K562 (cell line): ENCODE data around the gene HARS2. TPM values are rescaled to one million over a fixed set of nuclear protein-coding genes. Genes with fewer than 3 reads are reported as not detected.
A peak's percentile ranks its signal among the peaks of the same experiment; 100 is the strongest.

Experiments used
- CBFB ChIP-seq: sonication (generic); formaldehyde crosslinking; IDR thresholded peaks from 2 replicates; pipeline ENCODE4 v1.4.0; 2020; ENCODE audit warnings: mild to moderate bottlenecking, missing genetic modification reagents
- DDX20 ChIP-seq: fragments of 450-650 bp; IDR thresholded peaks from 2 replicates; pipeline ENCODE4 v1.6.1; 2016; ENCODE audit warnings: missing genetic modification characterization, low read depth, mild to moderate bottlenecking, missing compliant biosample characterization, moderate library complexity
- ETV1 ChIP-seq: fragments of 450-650 bp; conservative IDR thresholded peaks from 2 replicates; pipeline ENCODE4 v1.6.1; 2016; ENCODE audit warnings: missing genetic modification characterization, control low read depth, low read depth, missing compliant biosample characterization
- HIVEP1 ChIP-seq: fragments of 250-450 bp; sonication (Bioruptor Pico); IDR thresholded peaks from 2 replicates; pipeline ENCODE4 v1.4.0; 2020; ENCODE audit warnings: mild to moderate bottlenecking
- KDM5B ChIP-seq: fragments of 200-600 bp; sonication (generic); IDR thresholded peaks from 2 replicates; pipeline ENCODE4 v1.6.1; 2012; ENCODE audit warnings: low read depth, mild to moderate bottlenecking, moderate library complexity, low read length, control low read depth, inconsistent platforms; ENCODE audit not compliant: insufficient replicate concordance
- MCM5 ChIP-seq: fragments of 450-650 bp; IDR thresholded peaks from 2 replicates; pipeline ENCODE4 v1.6.1; 2016; ENCODE audit warnings: low read depth
- MLX ChIP-seq, 2 experiments: fragments of 450-650 bp in 1 of 2; sonication (generic) in 1 of 2; formaldehyde crosslinking; conservative IDR thresholded peaks; 2 replicates each; pipeline versions ENCODE4 v1.4.0 to v1.8.1; 2020 to 2022; ENCODE audit warnings: mild to moderate bottlenecking in 1 of 2, missing genetic modification reagents in 1 of 2
- PKNOX1 ChIP-seq: fragments of 450-650 bp; IDR thresholded peaks from 2 replicates; pipeline ENCODE4 v1.6.1; 2016
- SIX5 ChIP-seq, 2 experiments: IDR thresholded peaks; 2 replicates each; pipeline ENCODE4 v1.6.1; 2011; ENCODE audit warnings: low read length in 2 of 2, borderline replicate concordance in 1 of 2, low read depth in 1 of 2, mild to moderate bottlenecking in 1 of 2, moderate library complexity in 1 of 2; ENCODE audit not compliant: insufficient read depth in 1 of 2
- SMC3 ChIP-seq: conservative IDR thresholded peaks from 2 replicates; pipeline ENCODE4 v1.6.1; 2011; ENCODE audit warnings: low read depth, low read length, improper control_type of control experiment; ENCODE audit not compliant: insufficient read depth
- STAG1 ChIP-seq: sonication (generic); formaldehyde crosslinking; IDR thresholded peaks from 2 replicates; pipeline ENCODE4 v1.5.0; 2020; ENCODE audit warnings: missing genetic modification reagents, borderline replicate concordance
- TEAD2 ChIP-seq: fragments of 450-650 bp; IDR thresholded peaks from 2 replicates; pipeline ENCODE4 v1.6.1; 2016; ENCODE audit warnings: missing genetic modification characterization, control low read depth, missing compliant biosample characterization
- THRA ChIP-seq: fragments of 450-650 bp; IDR thresholded peaks from 2 replicates; pipeline ENCODE4 v1.6.1; 2017; ENCODE audit warnings: mild to moderate bottlenecking, moderate library complexity
- polyA plus RNA-seq, 8 experiments: library from polyadenylated mRNA; depleted of rRNA in 4 of 8; stranded (reverse) in 5 of 8; unstranded in 3 of 8; fragments of >200 nt; fragmentation: Nextera tagmentation in 2 of 8; fragmentation: Illumina TruSeq in 1 of 8; extraction: Ambion mirVana in 2 of 8; extraction: Trizol in 1 of 8; gene quantifications; 2 replicates each; pipeline versions ENCODE4 v1.2.1 to v1.2.3, GENCODE V29; 2011 to 2014; ENCODE audit warnings: inconsistent platforms in 1 of 8, missing spikeins in 1 of 8
- total RNA-seq, 7 experiments: library from RNA; depleted of rRNA in 6 of 7; stranded (reverse); fragments of >200 nt in 6 of 7; fragmentation: Illumina TruSeq in 2 of 7; extraction: Trizol in 2 of 7; gene quantifications; 2 replicates each; pipeline versions ENCODE4 v1.2.1 to v1.2.3, GENCODE V29; 2011 to 2021; ENCODE audit warnings: low replicate concordance in 1 of 7
- TF ChIP-seq, protein P1 (sequence below): fragments of 450-650 bp; IDR thresholded peaks from 2 replicates; pipeline ENCODE4 v1.6.1; 2018; ENCODE audit not compliant: partially characterized antibody
- TF ChIP-seq, protein P2 (sequence below): sonication (generic); formaldehyde crosslinking; IDR thresholded peaks from 2 replicates; pipeline ENCODE4 v1.8.1; 2023; ENCODE audit warnings: mild to moderate bottlenecking, missing genetic modification reagents
- TF ChIP-seq, protein P3 (sequence below): IDR thresholded peaks from 2 replicates; pipeline ENCODE4 v1.6.1; 2012; ENCODE audit warnings: low read depth, low read length, improper control_type of control experiment, borderline replicate concordance

HARS2 gene
- total and polyA plus RNA-seq, 9 of the 15 experiments (the other 6 are each of a cell fraction or from before 2014, with no cell fraction given) = 8.5 to 41.6 (median 27.1) TPM

- TF ChIP-seq THRA (no peak), SMC3 (no peak), SIX5 (IDR thresholded peaks at IDR 0.05; ENCODE audit: borderline replicate concordance in 1 of 2, insufficient read depth in 1 of 2, low read depth in 1 of 2, low read length in 2 of 2) (no peak), CBFB (CRISPR knock-in tag) (no peak), MCM5 (no peak), DDX20 (tag) (no peak), STAG1 (no peak), MLX (CRISPR knock-in tag; conservative IDR thresholded peaks at IDR 0.05) (no peak), KDM5B (peak; percentile 56), PKNOX1 (peak; percentile 87), HIVEP1 (CRISPR knock-in tag) (no peak), ETV1 (peak; percentile 47), TEAD2 (tag) (no peak)
- TF ChIP-seq, protein P1, sequence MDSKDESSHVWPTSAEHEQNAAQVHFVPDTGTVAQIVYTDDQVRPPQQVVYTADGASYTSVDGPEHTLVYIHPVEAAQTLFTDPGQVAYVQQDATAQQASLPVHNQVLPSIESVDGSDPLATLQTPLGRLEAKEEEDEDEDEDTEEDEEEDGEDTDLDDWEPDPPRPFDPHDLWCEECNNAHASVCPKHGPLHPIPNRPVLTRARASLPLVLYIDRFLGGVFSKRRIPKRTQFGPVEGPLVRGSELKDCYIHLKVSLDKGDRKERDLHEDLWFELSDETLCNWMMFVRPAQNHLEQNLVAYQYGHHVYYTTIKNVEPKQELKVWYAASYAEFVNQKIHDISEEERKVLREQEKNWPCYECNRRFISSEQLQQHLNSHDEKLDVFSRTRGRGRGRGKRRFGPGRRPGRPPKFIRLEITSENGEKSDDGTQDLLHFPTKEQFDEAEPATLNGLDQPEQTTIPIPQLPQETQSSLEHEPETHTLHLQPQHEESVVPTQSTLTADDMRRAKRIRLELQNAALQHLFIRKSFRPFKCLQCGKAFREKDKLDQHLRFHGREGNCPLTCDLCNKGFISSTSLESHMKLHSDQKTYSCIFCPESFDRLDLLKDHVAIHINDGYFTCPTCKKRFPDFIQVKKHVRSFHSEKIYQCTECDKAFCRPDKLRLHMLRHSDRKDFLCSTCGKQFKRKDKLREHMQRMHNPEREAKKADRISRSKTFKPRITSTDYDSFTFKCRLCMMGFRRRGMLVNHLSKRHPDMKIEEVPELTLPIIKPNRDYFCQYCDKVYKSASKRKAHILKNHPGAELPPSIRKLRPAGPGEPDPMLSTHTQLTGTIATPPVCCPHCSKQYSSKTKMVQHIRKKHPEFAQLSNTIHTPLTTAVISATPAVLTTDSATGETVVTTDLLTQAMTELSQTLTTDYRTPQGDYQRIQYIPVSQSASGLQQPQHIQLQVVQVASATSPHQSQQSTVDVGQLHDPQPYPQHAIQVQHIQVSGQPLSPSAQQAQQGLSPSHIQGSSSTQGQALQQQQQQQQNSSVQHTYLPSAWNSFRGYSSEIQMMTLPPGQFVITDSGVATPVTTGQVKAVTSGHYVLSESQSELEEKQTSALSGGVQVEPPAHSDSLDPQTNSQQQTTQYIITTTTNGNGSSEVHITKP = peak; percentile 18
- TF ChIP-seq, protein P2, sequence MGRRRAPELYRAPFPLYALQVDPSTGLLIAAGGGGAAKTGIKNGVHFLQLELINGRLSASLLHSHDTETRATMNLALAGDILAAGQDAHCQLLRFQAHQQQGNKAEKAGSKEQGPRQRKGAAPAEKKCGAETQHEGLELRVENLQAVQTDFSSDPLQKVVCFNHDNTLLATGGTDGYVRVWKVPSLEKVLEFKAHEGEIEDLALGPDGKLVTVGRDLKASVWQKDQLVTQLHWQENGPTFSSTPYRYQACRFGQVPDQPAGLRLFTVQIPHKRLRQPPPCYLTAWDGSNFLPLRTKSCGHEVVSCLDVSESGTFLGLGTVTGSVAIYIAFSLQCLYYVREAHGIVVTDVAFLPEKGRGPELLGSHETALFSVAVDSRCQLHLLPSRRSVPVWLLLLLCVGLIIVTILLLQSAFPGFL (CRISPR knock-in tag) = no peak
- TF ChIP-seq, protein P3, sequence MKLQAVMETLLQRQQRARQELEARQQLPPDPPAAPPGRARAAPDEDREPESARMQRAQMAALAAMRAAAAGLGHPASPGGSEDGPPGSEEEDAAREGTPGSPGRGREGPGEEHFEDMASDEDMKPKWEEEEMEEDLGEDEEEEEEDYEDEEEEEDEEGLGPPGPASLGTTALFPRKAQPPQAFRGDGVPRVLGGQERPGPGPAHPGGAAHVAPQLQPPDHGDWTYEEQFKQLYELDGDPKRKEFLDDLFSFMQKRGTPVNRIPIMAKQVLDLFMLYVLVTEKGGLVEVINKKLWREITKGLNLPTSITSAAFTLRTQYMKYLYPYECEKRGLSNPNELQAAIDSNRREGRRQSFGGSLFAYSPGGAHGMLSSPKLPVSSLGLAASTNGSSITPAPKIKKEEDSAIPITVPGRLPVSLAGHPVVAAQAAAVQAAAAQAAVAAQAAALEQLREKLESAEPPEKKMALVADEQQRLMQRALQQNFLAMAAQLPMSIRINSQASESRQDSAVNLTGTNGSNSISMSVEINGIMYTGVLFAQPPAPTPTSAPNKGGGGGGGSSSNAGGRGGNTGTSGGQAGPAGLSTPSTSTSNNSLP = peak; percentile 69; the same call in 1 of the 2 replicates
These were observed 34.7 kb downstream of the HARS2 start (continued) for GRCh38 chr5:140725799-140726471.
